B cell (primary cell): ENCODE results near the gene SLC7A6OS. TPM values are rescaled to one million over a fixed set of nuclear protein-coding genes. Genes with fewer than 3 reads are reported as not detected.

Source experiments
- ATAC-seq: fragments of 200-7000 bp; cut with Tn5 transposase; one replicate; pipeline ENCODE4 v1.10.0; 2021; ENCODE audit warnings: low read depth, mild to moderate bottlenecking, moderate number of reproducible peaks, moderate library complexity
- CTCF ChIA-PET: fragments of 350-600 bp; sonication (Branson Sonifier 250); formaldehyde crosslinking; loops from one replicate; lab custom pipeline; 2021; ENCODE audit warnings: antibody characterized with exemption, inconsistent platforms; lab: Charles Lee
- POLR2A ChIA-PET: fragments of 350-600 bp; sonication (Branson Sonifier 250); formaldehyde crosslinking; loops from one replicate; lab custom pipeline; 2021; ENCODE audit warnings: antibody characterized with exemption; lab: Charles Lee
- DNase-seq: peaks from one replicate; pipeline ENCODE4 v3.0.0; 2013
- H2AFZ ChIP-seq: 2 replicates; pipeline ENCODE4 v1.6.1; 2012; ENCODE audit warnings: mild to moderate bottlenecking, low read depth, low read length; ENCODE audit not compliant: insufficient read depth, poor library complexity, severe bottlenecking
- H3K27ac ChIP-seq, 2 donors: 1 replicate in 1 of 2; 2 replicates in 1 of 2; pipeline ENCODE4 v1.5.1; 2012 to 2013; ENCODE audit warnings: low read length in 2 of 2, mild to moderate bottlenecking in 2 of 2, moderate library complexity in 1 of 2
- H3K27me3 ChIP-seq, 4 experiments: fragments of 200-600 bp in 1 of 4; sonication (generic) in 1 of 4; replicated peaks in 1 of 4; 1 replicate in 2 of 4; 2 replicates in 2 of 4; pipeline versions ENCODE4 v1.6.1 to v1.7.0; 2013 to 2016; ENCODE audit warnings: low read length in 3 of 4, mild to moderate bottlenecking in 2 of 4, mixed read lengths in 1 of 4, moderate library complexity in 1 of 4; ENCODE audit not compliant: insufficient read depth in 4 of 4, control insufficient read depth in 3 of 4; ENCODE audit errors: control extremely low read depth in 1 of 4
- H3K36me3 ChIP-seq, 2 experiments: replicated peaks in 1 of 2; 1 replicate in 1 of 2; 2 replicates in 1 of 2; pipeline versions ENCODE4 v1.6.1 to v1.7.1; 2013; ENCODE audit warnings: low read length in 1 of 2; ENCODE audit not compliant: insufficient read depth in 2 of 2, control insufficient read depth in 1 of 2; ENCODE audit errors: control extremely low read depth in 1 of 2, extremely low read depth in 1 of 2
- H3K4me1 ChIP-seq, 2 donors: fragments of 200-600 bp in 1 of 2; sonication (generic) in 1 of 2; 1 replicate in 1 of 2; 2 replicates in 1 of 2; pipeline versions ENCODE4 v1.5.1 to v1.6.1; 2013 to 2017; ENCODE audit warnings: low read length in 2 of 2; ENCODE audit not compliant: control insufficient read depth in 2 of 2, insufficient read depth in 2 of 2
- H3K4me2 ChIP-seq: replicated peaks from 2 replicates; pipeline ENCODE3; 2012; ENCODE audit warnings: mild to moderate bottlenecking, low read depth, low read length; ENCODE audit not compliant: poor library complexity, severe bottlenecking
- H3K4me3 ChIP-seq, 5 experiments: fragments of 200-600 bp in 1 of 5; sonication (generic) in 1 of 5; 1 replicate in 3 of 5; 2 replicates in 2 of 5; pipeline versions ENCODE4 v1.5.1 to v1.7.0; 2011 to 2016; ENCODE audit warnings: low read length in 4 of 5, mild to moderate bottlenecking in 4 of 5, low read depth in 2 of 5, control low read depth in 1 of 5, moderate library complexity in 1 of 5; ENCODE audit not compliant: insufficient read depth in 1 of 5; ENCODE audit errors: control extremely low read depth in 1 of 5, extremely low read depth in 1 of 5
- H3K79me2 ChIP-seq: fragments of 200-600 bp; sonication (generic); one replicate; pipeline ENCODE4 v1.6.0; 2016; ENCODE audit warnings: low read length; ENCODE audit not compliant: control insufficient read depth, insufficient read depth
- H3K9ac ChIP-seq: fragments of 200-600 bp; sonication (generic); 2 replicates; pipeline ENCODE4 v1.6.1; 2017; ENCODE audit warnings: mild to moderate bottlenecking, low read length, moderate library complexity
- H3K9me3 ChIP-seq, 3 donors: one replicate each; pipeline versions ENCODE4 v1.6.1 to v1.7.1; 2013; ENCODE audit warnings: low read length in 2 of 3; ENCODE audit not compliant: control insufficient read depth in 2 of 3, insufficient read depth in 1 of 3; ENCODE audit errors: control extremely low read depth in 1 of 3
- H4K20me1 ChIP-seq: 2 replicates; pipeline ENCODE4 v1.6.0; 2012; ENCODE audit warnings: mild to moderate bottlenecking, low read length; ENCODE audit not compliant: insufficient read depth, control insufficient read depth, poor library complexity, severe bottlenecking
- H3K27ac Mint-ChIP-seq: one replicate; pipeline ENCODE4 v1.8.0; 2021; ENCODE audit warnings: mixed read lengths
- H3K27me3 Mint-ChIP-seq: one replicate; pipeline ENCODE4 v1.8.0; 2021; ENCODE audit warnings: mixed read lengths
- H3K4me1 Mint-ChIP-seq: one replicate; pipeline ENCODE4 v1.8.0; 2021; ENCODE audit warnings: mixed read lengths
- H3K4me3 Mint-ChIP-seq: one replicate; pipeline ENCODE4 v1.8.0; 2021; ENCODE audit warnings: mixed read lengths
- H3K9me3 Mint-ChIP-seq: one replicate; pipeline ENCODE4 v1.8.0; 2022; ENCODE audit warnings: mixed read lengths; ENCODE audit not compliant: insufficient read depth
- CTCF ChIP-seq: fragments of 200-600 bp; IDR thresholded peaks from one replicate; pipeline ENCODE4 v1.8.0; 2022; ENCODE audit warnings: antibody characterized with exemption, mild to moderate bottlenecking
- EZH2 ChIP-seq: IDR thresholded peaks from 2 replicates; pipeline ENCODE4 v1.6.1; 2012; ENCODE audit warnings: borderline replicate concordance, low read depth, mild to moderate bottlenecking, moderate library complexity, low read length; ENCODE audit not compliant: insufficient read depth, poor library complexity, severe bottlenecking
- WGBS: methylation state at CpG from one replicate; pipeline ENCODE4 v1.1.5; 2013; ENCODE audit warnings: missing lambda C conversion rate; ENCODE audit not compliant: insufficient coverage; 5-methylcytosine and 5-hydroxymethylcytosine counted together
- intact Hi-C: fragments of 100-400 bp; cut with micrococcal nuclease; formaldehyde crosslinking; loops from one replicate; pipeline ENCODE4 v1.10.0; 2022
- polyA plus RNA-seq: library from polyadenylated mRNA; depleted of rRNA; stranded (reverse); fragments of >200 nt; gene quantifications from 2 replicates; pipeline ENCODE4 v1.2.3, GENCODE V29; 2012
- total RNA-seq, 2 donors: library from RNA; stranded (reverse); fragments of 120-200 nt in 1 of 2; gene quantifications; 1 replicate in 1 of 2; 2 replicates in 1 of 2; pipeline versions ENCODE4 v1.2.3 to v1.2.4, GENCODE V29; 2013 to 2022

The SLC7A6OS gene
- total and polyA plus RNA-seq, 2 donors (not counting 1 experiment from before 2014, with no cell fraction given), result 9.9 to 54.1 TPM

- no peak overlapping the region for H3K4me3 ChIP-seq
- DNase-seq (no peak), ATAC-seq (no peak)
- CTCF ChIA-PET, result interaction anchor here (1.3 to 10.3 kb wide), 2 partner anchors 33 to 44 kb away, joined by 3 to 185 read pairs; partner anchors contain the start of gene SLC7A6
- H3K36me3 ChIP-seq, result peaks cover 1 to 47% of the 10 kb centered on the region in 2 experiments
- Mint-ChIP-seq H3K4me3 (no peak overlapping the region), H3K27ac (no peak overlapping the region), H3K4me1 (peaks cover 24% of the 10 kb centered on the region), H3K27me3 (no peaks in the 10 kb centered on the region), H3K9me3 (no peaks in the 10 kb centered on the region)
- no peak overlapping the region for H2AFZ ChIP-seq
- WGBS, result 100% methylated on average over 3 of the region's 3 CpGs
- H3K9me3 ChIP-seq, result no peaks in the 10 kb centered on the region
- H3K4me1 ChIP-seq, result peaks cover 18 to 20% of the 10 kb centered on the region in 2 donors
- H4K20me1 ChIP-seq, result peaks cover 51% of the 10 kb centered on the region
- intact Hi-C loops, result no loop called here
- TF ChIP-seq EZH2 (no peak), CTCF (no peak)
- POLR2A ChIA-PET, result no interaction called here
- no peak overlapping the region for H3K4me2 ChIP-seq
- H3K9ac ChIP-seq, result no peak overlapping the region
- H3K27me3 ChIP-seq, result no peaks in the 10 kb centered on the region
- H3K79me2 ChIP-seq, result peaks cover 57% of the 10 kb centered on the region
- H3K27ac ChIP-seq, result no peak overlapping the region
These were observed 4.1 kb downstream of the SLC7A6OS start for GRCh38 chr16:68306633-68307032.

GRCh38 chr16:68300734-68301459 lies 9.8 kb downstream of the SLC7A6OS start:
- no peak overlapping the region for H3K9ac ChIP-seq
- H3K27me3 ChIP-seq, result no peaks in the 10 kb centered on the region
- Mint-ChIP-seq H3K9me3 (no peaks in the 10 kb centered on the region), H3K4me3 (no peak overlapping the region), H3K4me1 (no peaks in the 10 kb centered on the region), H3K27me3 (no peaks in the 10 kb centered on the region), H3K27ac (no peak overlapping the region)
- ATAC-seq, result no peak
- H3K4me3 ChIP-seq, result no peak overlapping the region
- POLR2A ChIA-PET, result no interaction called here
- DNase-seq, result no peak
- peaks cover 36% of the 10 kb centered on the region for H4K20me1 ChIP-seq
- H3K27ac ChIP-seq, result no peak overlapping the region
- H3K9me3 ChIP-seq, result no peaks in the 10 kb centered on the region
- intact Hi-C loops, result no loop called here
- H3K4me1 ChIP-seq, result no peaks in the 10 kb centered on the region
- H3K36me3 ChIP-seq, result peaks cover 0 to 91% of the 10 kb centered on the region in 2 experiments
- CTCF ChIA-PET, result interaction anchor here (0.6 to 2.4 kb wide), 4 partner anchors 37 to 60 kb away, joined by 3 to 11 read pairs (median 6); partner anchors contain the start of gene SLC7A6
- no peak overlapping the region for H3K4me2 ChIP-seq
- TF ChIP-seq EZH2, result no peak
- TF ChIP-seq CTCF, result no peak
- H3K79me2 ChIP-seq, result peaks cover 12% of the 10 kb centered on the region
- H2AFZ ChIP-seq, result no peak overlapping the region
- WGBS, result 97% methylated on average over 5 of the region's 7 CpGs
